ENCODE data around the gene MAT2A. TPM values are rescaled to one million over a fixed set of nuclear protein-coding genes. Genes with fewer than 3 reads are reported as not detected.

Gene MAT2A
- total and polyA plus RNA-seq, 9 of the 15 experiments (the other 6 are each of a cell fraction or from before 2014, with no cell fraction given) = 130 to 1,027 (median 240) TPM

- TF ChIP-seq E2F3 (CRISPR knock-in tag; IDR thresholded peaks at IDR 0.05) (no peak), U2AF1 (optimal IDR thresholded peaks at IDR 0.05; ENCODE audit: low read depth, low read length) (no peak), ZNF699 (CRISPR knock-in tag; IDR thresholded peaks at IDR 0.05; ENCODE audit: insufficient replicate concordance) (no peak), CSDE1 (IDR thresholded peaks at IDR 0.05) (no peak), ZNF77 (CRISPR knock-in tag; IDR thresholded peaks at IDR 0.05) (no peak), ZNF263 (CRISPR knock-in tag; IDR thresholded peaks at IDR 0.05; ENCODE audit: borderline replicate concordance) (peak; percentile 85), TSC22D4 (tag; IDR thresholded peaks at IDR 0.05) (no peak), STAT5A (IDR thresholded peaks at IDR 0.05; ENCODE audit: borderline replicate concordance, low read length) (no peak), THRA (IDR thresholded peaks at IDR 0.05) (no peak), PCBP2 (IDR thresholded peaks at IDR 0.05; ENCODE audit: low read depth, low read length, poor library complexity, severe bottlenecking) (no peak), AFF1 (IDR thresholded peaks at IDR 0.05; ENCODE audit: low read depth in 1 of 2, partially characterized antibody in 2 of 2) (no peak), ILK (tag; IDR thresholded peaks at IDR 0.05; ENCODE audit: borderline replicate concordance, low read depth) (no peak), ZKSCAN1 (IDR thresholded peaks at IDR 0.05; ENCODE audit: low read depth, low read length) (no peak), CGGBP1 (CRISPR knock-in tag; IDR thresholded peaks at IDR 0.05) (no peak)
- TF ChIP-seq, protein P1, sequence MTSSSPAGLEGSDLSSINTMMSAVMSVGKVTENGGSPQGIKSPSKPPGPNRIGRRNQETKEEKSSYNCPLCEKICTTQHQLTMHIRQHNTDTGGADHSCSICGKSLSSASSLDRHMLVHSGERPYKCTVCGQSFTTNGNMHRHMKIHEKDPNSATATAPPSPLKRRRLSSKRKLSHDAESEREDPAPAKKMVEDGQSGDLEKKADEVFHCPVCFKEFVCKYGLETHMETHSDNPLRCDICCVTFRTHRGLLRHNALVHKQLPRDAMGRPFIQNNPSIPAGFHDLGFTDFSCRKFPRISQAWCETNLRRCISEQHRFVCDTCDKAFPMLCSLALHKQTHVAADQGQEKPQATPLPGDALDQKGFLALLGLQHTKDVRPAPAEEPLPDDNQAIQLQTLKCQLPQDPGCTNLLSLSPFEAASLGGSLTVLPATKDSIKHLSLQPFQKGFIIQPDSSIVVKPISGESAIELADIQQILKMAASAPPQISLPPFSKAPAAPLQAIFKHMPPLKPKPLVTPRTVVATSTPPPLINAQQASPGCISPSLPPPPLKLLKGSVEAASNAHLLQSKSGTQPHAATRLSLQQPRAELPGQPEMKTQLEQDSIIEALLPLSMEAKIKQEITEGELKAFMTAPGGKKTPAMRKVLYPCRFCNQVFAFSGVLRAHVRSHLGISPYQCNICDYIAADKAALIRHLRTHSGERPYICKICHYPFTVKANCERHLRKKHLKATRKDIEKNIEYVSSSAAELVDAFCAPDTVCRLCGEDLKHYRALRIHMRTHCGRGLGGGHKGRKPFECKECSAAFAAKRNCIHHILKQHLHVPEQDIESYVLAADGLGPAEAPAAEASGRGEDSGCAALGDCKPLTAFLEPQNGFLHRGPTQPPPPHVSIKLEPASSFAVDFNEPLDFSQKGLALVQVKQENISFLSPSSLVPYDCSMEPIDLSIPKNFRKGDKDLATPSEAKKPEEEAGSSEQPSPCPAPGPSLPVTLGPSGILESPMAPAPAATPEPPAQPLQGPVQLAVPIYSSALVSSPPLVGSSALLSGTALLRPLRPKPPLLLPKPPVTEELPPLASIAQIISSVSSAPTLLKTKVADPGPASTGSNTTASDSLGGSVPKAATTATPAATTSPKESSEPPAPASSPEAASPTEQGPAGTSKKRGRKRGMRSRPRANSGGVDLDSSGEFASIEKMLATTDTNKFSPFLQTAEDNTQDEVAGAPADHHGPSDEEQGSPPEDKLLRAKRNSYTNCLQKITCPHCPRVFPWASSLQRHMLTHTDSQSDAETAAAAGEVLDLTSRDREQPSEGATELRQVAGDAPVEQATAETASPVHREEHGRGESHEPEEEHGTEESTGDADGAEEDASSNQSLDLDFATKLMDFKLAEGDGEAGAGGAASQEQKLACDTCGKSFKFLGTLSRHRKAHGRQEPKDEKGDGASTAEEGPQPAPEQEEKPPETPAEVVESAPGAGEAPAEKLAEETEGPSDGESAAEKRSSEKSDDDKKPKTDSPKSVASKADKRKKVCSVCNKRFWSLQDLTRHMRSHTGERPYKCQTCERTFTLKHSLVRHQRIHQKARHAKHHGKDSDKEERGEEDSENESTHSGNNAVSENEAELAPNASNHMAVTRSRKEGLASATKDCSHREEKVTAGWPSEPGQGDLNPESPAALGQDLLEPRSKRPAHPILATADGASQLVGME (CRISPR knock-in tag; IDR thresholded peaks at IDR 0.05) = no peak
- TF ChIP-seq, protein P2, sequence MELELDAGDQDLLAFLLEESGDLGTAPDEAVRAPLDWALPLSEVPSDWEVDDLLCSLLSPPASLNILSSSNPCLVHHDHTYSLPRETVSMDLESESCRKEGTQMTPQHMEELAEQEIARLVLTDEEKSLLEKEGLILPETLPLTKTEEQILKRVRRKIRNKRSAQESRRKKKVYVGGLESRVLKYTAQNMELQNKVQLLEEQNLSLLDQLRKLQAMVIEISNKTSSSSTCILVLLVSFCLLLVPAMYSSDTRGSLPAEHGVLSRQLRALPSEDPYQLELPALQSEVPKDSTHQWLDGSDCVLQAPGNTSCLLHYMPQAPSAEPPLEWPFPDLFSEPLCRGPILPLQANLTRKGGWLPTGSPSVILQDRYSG (tag; conservative IDR thresholded peaks at IDR 0.05; ENCODE audit: low read depth) = no peak
Observed at GRCh38 chr2:85564144-85564563, 25.2 kb downstream of the MAT2A start (continued).

Measured in K562 (cell line).